Activated CD8-positive, alpha-beta T cell treated with anti-CD3 and anti-CD28 coated beads for 36 hours (primary cell): ENCODE measurements around the gene SPAM1. TPM values are rescaled to one million over a fixed set of nuclear protein-coding genes. Genes with fewer than 3 reads are reported as not detected.
"Not testable (repeated sequence)": the region's sequence is repeated elsewhere in the genome, so short reads cannot be mapped to it uniquely, and the experiment has no call there.

Experiments
- ATAC-seq: fragments of 200-7000 bp; cut with Tn5 transposase; one replicate; pipeline ENCODE4 v1.10.0; 2021; ENCODE audit warnings: mild to moderate bottlenecking, moderate library complexity
- CTCF ChIA-PET: fragments of 350-600 bp; sonication (Branson Sonifier 250); formaldehyde crosslinking; loops from one replicate; lab custom pipeline; 2021; ENCODE audit warnings: antibody characterized with exemption; lab: Charles Lee
- POLR2A ChIA-PET: fragments of 350-600 bp; sonication (Branson Sonifier 250); formaldehyde crosslinking; loops from one replicate; lab custom pipeline; 2021; ENCODE audit warnings: antibody characterized with exemption; lab: Charles Lee
- DNase-seq: peaks from one replicate; pipeline ENCODE4 v3.0.0-alpha.2; 2020
- H3K27ac Mint-ChIP-seq: one replicate; pipeline ENCODE4 v1.8.0; 2021; ENCODE audit warnings: mild to moderate bottlenecking, mixed read lengths
- H3K27me3 Mint-ChIP-seq: one replicate; pipeline ENCODE4 v1.8.0; 2021; ENCODE audit warnings: mixed read lengths
- H3K36me3 Mint-ChIP-seq: one replicate; pipeline ENCODE4 v1.8.0; 2021; ENCODE audit warnings: low read depth, mixed read lengths
- H3K4me1 Mint-ChIP-seq: one replicate; pipeline ENCODE4 v1.8.0; 2021; ENCODE audit warnings: low read depth, mixed read lengths
- H3K4me3 Mint-ChIP-seq: one replicate; pipeline ENCODE4 v1.8.0; 2021; ENCODE audit warnings: mild to moderate bottlenecking, moderate library complexity, mixed read lengths
- H3K9me3 Mint-ChIP-seq: one replicate; pipeline ENCODE4 v1.8.0; 2021; ENCODE audit warnings: mixed read lengths
- intact Hi-C: fragments of 100-400 bp; cut with micrococcal nuclease; formaldehyde crosslinking; loops from one replicate; pipeline ENCODE4 v1.10.0; 2022
- total RNA-seq, 2 experiments: library from RNA; stranded (reverse); gene quantifications; one replicate each; pipeline ENCODE4 v1.2.3, GENCODE V29; 2021
- TF ChIP-seq, protein P1 (sequence below): fragments of 200-600 bp; IDR thresholded peaks from one replicate; pipeline ENCODE4 v1.8.0; 2022; ENCODE audit warnings: antibody characterized with exemption, mild to moderate bottlenecking

The SPAM1 gene
- total RNA-seq, 2 experiments from 2014 or later, result not detected

DNA sequence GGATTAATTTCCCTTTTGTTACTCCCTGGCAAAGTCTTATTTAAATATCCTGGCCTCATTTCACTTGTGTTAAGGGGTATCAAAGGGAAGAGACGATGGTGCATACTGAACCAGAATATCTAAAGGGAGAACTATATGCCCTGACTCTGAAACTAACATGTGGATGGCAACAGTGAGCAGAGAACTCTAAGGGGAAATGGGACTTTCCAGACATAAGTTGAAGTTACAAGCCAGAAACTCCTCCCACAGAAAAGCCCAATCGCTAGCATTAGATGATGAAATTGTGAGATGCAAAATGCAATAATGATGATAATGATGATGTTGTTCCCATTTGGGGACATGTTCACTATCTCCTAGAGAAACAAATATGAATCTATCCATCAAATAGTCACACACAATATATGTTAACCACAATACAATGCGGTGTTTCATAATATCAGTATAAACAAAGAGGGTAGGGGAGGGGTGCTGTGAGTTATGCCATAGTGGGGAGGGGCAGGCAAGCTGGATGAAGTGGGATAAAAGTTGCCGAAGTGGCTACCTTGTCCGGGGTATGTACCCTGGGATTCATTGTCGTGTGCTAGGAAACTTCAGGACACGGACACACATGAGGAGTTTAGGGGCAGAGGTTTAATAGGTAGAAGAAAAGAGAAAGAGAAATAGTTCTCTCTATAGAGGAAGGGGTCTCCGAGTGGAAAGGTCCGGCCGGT lies 70.7 kb downstream of the SPAM1 start:
- POLR2A ChIA-PET, result no interaction called here
- intact Hi-C loops, result no loop called here
- Mint-ChIP-seq H3K4me3 (no peak overlapping the region), H3K9me3 (peaks cover 4% of the 10 kb centered on the region), H3K4me1 (no peaks in the 10 kb centered on the region), H3K36me3 (no peaks in the 10 kb centered on the region), H3K27me3 (peaks cover 2% of the 10 kb centered on the region), H3K27ac (no peak overlapping the region)
- no peak for DNase-seq
- CTCF ChIA-PET, result no interaction called here
- ATAC-seq, result no peak
- TF ChIP-seq, protein P1, sequence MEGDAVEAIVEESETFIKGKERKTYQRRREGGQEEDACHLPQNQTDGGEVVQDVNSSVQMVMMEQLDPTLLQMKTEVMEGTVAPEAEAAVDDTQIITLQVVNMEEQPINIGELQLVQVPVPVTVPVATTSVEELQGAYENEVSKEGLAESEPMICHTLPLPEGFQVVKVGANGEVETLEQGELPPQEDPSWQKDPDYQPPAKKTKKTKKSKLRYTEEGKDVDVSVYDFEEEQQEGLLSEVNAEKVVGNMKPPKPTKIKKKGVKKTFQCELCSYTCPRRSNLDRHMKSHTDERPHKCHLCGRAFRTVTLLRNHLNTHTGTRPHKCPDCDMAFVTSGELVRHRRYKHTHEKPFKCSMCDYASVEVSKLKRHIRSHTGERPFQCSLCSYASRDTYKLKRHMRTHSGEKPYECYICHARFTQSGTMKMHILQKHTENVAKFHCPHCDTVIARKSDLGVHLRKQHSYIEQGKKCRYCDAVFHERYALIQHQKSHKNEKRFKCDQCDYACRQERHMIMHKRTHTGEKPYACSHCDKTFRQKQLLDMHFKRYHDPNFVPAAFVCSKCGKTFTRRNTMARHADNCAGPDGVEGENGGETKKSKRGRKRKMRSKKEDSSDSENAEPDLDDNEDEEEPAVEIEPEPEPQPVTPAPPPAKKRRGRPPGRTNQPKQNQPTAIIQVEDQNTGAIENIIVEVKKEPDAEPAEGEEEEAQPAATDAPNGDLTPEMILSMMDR, result no peak

DNA sequence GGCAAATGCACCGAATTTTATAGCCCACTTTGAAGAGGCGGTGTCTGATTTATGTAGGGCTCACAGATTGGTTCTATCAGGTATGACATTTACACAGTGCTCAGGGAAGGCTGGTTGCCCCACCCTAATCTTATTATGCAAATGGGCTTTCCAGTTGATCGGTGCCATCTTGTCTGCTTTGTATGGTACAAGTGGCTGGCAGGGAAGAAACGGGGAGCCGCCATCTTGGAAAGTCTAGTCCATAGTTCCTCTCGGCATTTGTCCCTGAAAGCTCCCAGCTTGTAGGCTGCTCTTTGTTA lies 71.2 kb downstream of the SPAM1 start:
- no peak for ATAC-seq
- ChIA-PET POLR2A (no interaction called here), CTCF (no interaction called here)
- intact Hi-C loops, result no loop called here
- TF ChIP-seq, protein P1, result no peak
- H3K9me3 Mint-ChIP-seq, result peaks cover 4% of the 10 kb centered on the region
- H3K4me3 Mint-ChIP-seq, result no peak overlapping the region
- H3K4me1 Mint-ChIP-seq, result no peaks in the 10 kb centered on the region
- DNase-seq, result no peak
- H3K27ac Mint-ChIP-seq, result no peak overlapping the region
- H3K36me3 Mint-ChIP-seq, result no peaks in the 10 kb centered on the region
- H3K27me3 Mint-ChIP-seq, result peaks cover 2% of the 10 kb centered on the region

DNA sequence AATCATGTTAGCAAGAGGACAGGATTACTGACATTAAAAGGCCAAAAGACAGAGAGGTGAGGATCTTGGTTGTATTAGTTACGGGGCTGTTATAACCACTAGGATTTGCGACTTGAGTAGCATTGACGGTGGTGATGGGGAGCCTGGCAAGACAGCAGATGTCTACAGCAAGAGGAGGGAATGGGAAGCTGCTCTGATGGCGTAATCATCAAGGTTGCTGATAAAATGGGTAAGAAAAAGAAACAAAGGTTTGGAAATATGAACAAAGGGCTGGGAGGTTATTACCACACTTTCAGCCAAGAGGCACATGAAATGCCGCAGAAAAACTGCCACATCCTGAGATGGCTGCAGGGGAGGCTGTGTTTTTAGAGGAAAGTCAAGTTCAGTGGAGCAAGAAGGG lies 73.9 kb downstream of the SPAM1 start:
- intact Hi-C loops, result no loop called here

DNA sequence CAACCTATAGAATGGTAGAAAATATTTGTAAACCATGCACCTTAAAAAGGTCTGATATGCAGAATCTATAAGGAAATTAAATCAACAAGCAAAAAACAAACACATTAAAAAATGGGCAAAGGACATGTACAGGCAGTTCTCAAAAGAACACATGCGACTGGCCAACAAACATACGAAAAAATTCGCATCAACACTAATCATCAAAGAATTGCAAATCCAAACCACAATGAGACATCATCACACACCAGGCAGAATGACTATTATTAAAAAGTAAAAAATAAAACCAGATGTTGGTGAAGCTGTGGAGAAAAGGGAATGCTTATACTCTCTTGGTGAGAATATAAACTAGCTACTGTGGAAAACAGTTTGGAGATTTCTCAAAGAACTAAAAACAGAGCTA lies 74.7 kb downstream of the SPAM1 start:
- CTCF ChIA-PET, result no interaction called here
- POLR2A ChIA-PET, result no interaction called here
- intact Hi-C loops, result no loop called here
- H3K4me3 Mint-ChIP-seq, result no peak overlapping the region
- no peak overlapping the region for H3K27ac Mint-ChIP-seq
- TF ChIP-seq, protein P1, result no peak
- no peaks in the 10 kb centered on the region for H3K27me3 Mint-ChIP-seq
- ATAC-seq (no peak), DNase-seq (no peak)
- no peaks in the 10 kb centered on the region for H3K4me1 Mint-ChIP-seq
- H3K36me3 Mint-ChIP-seq, result no peaks in the 10 kb centered on the region
- H3K9me3 Mint-ChIP-seq, result peaks cover 11% of the 10 kb centered on the region

More for the DNA sequence above, 73.9 kb downstream of the SPAM1 start:
- POLR2A ChIA-PET, result no interaction called here
- CTCF ChIA-PET, result no interaction called here
- Mint-ChIP-seq H3K4me3 (no peak overlapping the region), H3K27me3 (no peaks in the 10 kb centered on the region), H3K4me1 (no peaks in the 10 kb centered on the region), H3K9me3 (peaks cover 11% of the 10 kb centered on the region), H3K36me3 (no peaks in the 10 kb centered on the region), H3K27ac (no peak overlapping the region)
- DNase-seq (no peak), ATAC-seq (no peak)
- TF ChIP-seq, protein P1, result no peak

DNA sequence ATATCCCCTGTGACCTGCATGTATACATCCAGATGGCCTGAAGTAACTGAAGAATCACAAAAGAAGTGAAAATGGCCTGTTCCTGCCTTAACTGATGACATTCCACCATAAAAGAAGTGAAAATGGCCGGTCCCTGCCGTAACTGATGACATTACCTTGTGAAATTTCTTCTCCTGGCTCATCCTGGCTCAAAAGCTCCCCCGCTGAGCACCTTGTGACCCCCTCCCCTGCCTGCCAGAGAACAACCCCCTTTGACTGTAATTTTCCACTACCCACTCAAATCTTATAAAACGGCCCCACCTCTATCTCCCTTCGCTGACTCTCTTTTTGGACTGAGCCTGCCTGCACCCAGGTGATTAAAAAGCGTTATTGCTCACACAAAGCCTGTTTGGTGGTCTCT lies 83.3 kb downstream of the SPAM1 start:
- DNase-seq, H3K27ac Mint-ChIP-seq, POLR2A ChIA-PET, H3K9me3 Mint-ChIP-seq, H3K27me3 Mint-ChIP-seq, intact Hi-C loops, CTCF ChIA-PET, H3K36me3 Mint-ChIP-seq, ATAC-seq, H3K4me3 Mint-ChIP-seq, H3K4me1 Mint-ChIP-seq: not testable (repeated sequence)
